Neuronal stem cell (in vitro differentiated cells): ENCODE data around the gene S100A4.

Experiments used
- DNase-seq: peaks from one replicate; pipeline ENCODE4 v3.0.0-alpha.2; 2013; ENCODE audit warnings: low spot score
- H2AFZ ChIP-seq: one replicate; pipeline ENCODE4 v1.6.1; 2013; ENCODE audit warnings: mild to moderate bottlenecking, low read length, inconsistent platforms
- H2AK5ac ChIP-seq: 2 replicates; pipeline ENCODE4 v1.6.1; 2013; ENCODE audit warnings: low read depth, mild to moderate bottlenecking, inconsistent platforms, low read length, moderate library complexity, mixed read lengths
- H2BK120ac ChIP-seq: 2 replicates; pipeline ENCODE4 v1.6.1; 2013; ENCODE audit warnings: low read depth, mild to moderate bottlenecking, inconsistent platforms, low read length, moderate library complexity, mixed read lengths
- H2BK12ac ChIP-seq: one replicate; pipeline ENCODE4 v1.6.1; 2013; ENCODE audit warnings: low read length, inconsistent platforms
- H2BK15ac ChIP-seq: 2 replicates; pipeline ENCODE4 v1.6.1; 2013; ENCODE audit warnings: mild to moderate bottlenecking, low read length, inconsistent platforms, mixed read lengths
- H2BK5ac ChIP-seq: one replicate; pipeline ENCODE4 v1.6.1; 2013; ENCODE audit warnings: inconsistent platforms, mild to moderate bottlenecking, low read length, moderate library complexity
- H3K14ac ChIP-seq: one replicate; pipeline ENCODE4 v1.6.1; 2013; ENCODE audit warnings: low read length, inconsistent platforms
- H3K18ac ChIP-seq: 2 replicates; pipeline ENCODE4 v1.6.1; 2013; ENCODE audit warnings: low read length, inconsistent platforms
- H3K23ac ChIP-seq: 2 replicates; pipeline ENCODE4 v1.6.1; 2013; ENCODE audit warnings: low read depth, mild to moderate bottlenecking, mixed read lengths, low read length, inconsistent platforms; ENCODE audit not compliant: poor library complexity
- H3K27ac ChIP-seq: replicated peaks from 3 replicates; pipeline ENCODE4 v1.5.1; 2013; ENCODE audit warnings: low read length, inconsistent platforms
- H3K27me3 ChIP-seq, 3 experiments: 2 replicates each; pipeline ENCODE4 v1.6.1; 2013; ENCODE audit warnings: low read length in 3 of 3, mild to moderate bottlenecking in 2 of 3, inconsistent platforms in 1 of 3, low read depth in 1 of 3, mixed read lengths in 1 of 3, moderate library complexity in 1 of 3; ENCODE audit not compliant: control insufficient read depth in 3 of 3, insufficient read depth in 3 of 3
- H3K36me3 ChIP-seq, 2 donors: replicated peaks in 1 of 2; 2 replicates each; pipeline ENCODE4 v1.6.1; 2013; ENCODE audit warnings: low read length in 2 of 2; ENCODE audit not compliant: control insufficient read depth in 2 of 2, insufficient read depth in 2 of 2
- H3K4ac ChIP-seq: 2 replicates; pipeline ENCODE4 v1.6.1; 2013; ENCODE audit warnings: inconsistent platforms, mild to moderate bottlenecking, low read length, moderate library complexity
- H3K4me1 ChIP-seq, 2 donors: 1 replicate in 1 of 2; 2 replicates in 1 of 2; pipeline ENCODE4 v1.6.1; 2013; ENCODE audit warnings: low read length in 2 of 2, low read depth in 1 of 2; ENCODE audit not compliant: control insufficient read depth in 2 of 2, insufficient read depth in 1 of 2
- H3K4me2 ChIP-seq: one replicate; pipeline ENCODE4 v1.6.1; 2013; ENCODE audit warnings: mild to moderate bottlenecking, low read length, inconsistent platforms; ENCODE audit not compliant: insufficient read depth, poor library complexity, severe bottlenecking
- H3K4me3 ChIP-seq, 2 donors: 2 replicates each; pipeline ENCODE4 v1.5.1; 2013; ENCODE audit warnings: low read length in 2 of 2, mild to moderate bottlenecking in 2 of 2, inconsistent platforms in 1 of 2, moderate library complexity in 1 of 2
- H3K79me1 ChIP-seq: one replicate; pipeline ENCODE4 v1.6.1; 2013; ENCODE audit warnings: low read depth, mild to moderate bottlenecking, inconsistent platforms, low read length, moderate library complexity
- H3K9ac ChIP-seq: one replicate; pipeline ENCODE4 v1.6.1; 2013; ENCODE audit warnings: mild to moderate bottlenecking, low read depth, low read length, inconsistent platforms; ENCODE audit not compliant: poor library complexity
- H3K9me3 ChIP-seq, 2 donors: replicated peaks in 1 of 2; 2 replicates each; pipeline versions ENCODE3 to v1.6.1; 2013; ENCODE audit warnings: low read length in 2 of 2, mild to moderate bottlenecking in 2 of 2, inconsistent platforms in 1 of 2, low read depth in 1 of 2, mixed read lengths in 1 of 2, moderate library complexity in 1 of 2; ENCODE audit not compliant: control insufficient read depth in 2 of 2, insufficient read depth in 1 of 2
- H4K8ac ChIP-seq: one replicate; pipeline ENCODE4 v1.6.1; 2013; ENCODE audit warnings: low read depth, mild to moderate bottlenecking, inconsistent platforms, low read length, moderate library complexity
- H4K91ac ChIP-seq: one replicate; pipeline ENCODE4 v1.6.1; 2013; ENCODE audit warnings: low read length, low read depth, mild to moderate bottlenecking, inconsistent platforms; ENCODE audit not compliant: poor library complexity
- WGBS, 2 donors: extraction: QIAGEN DNeasy Blood & Tissue Kit; methylation state at CpG; one replicate each; pipeline ENCODE4 v1.1.7; 2013; ENCODE audit warnings: missing lambda C conversion rate in 2 of 2, mixed read lengths in 1 of 2; ENCODE audit not compliant: insufficient read length in 2 of 2, insufficient replicate concordance in 1 of 2; ENCODE audit errors: extremely low coverage in 2 of 2; 5-methylcytosine and 5-hydroxymethylcytosine counted together

S100A4 gene

GRCh38 chr1:153566414-153567371 lies 21.1 kb upstream of the S100A4 start:
- Histone ChIP-seq H2BK120ac (peak overlapping the region; percentile 21), H4K8ac (no peak overlapping the region), H3K9me3 (no peaks in the 10 kb centered on the region), H3K79me1 (no peaks in the 10 kb centered on the region), H2AK5ac (peak overlapping the region; percentile 9), H2BK15ac (peak overlapping the region; percentile 34), H3K4me1 (peaks cover 22 to 26% of the 10 kb centered on the region in 2 donors), H3K9ac (no peak overlapping the region), H3K23ac (no peak overlapping the region), H3K4me2 (no peak overlapping the region), H2AFZ (peak overlapping the region; percentile 96), H3K27ac (peak overlapping the region; percentile 4), H3K14ac (no peak overlapping the region), H4K91ac (no peak overlapping the region), H3K36me3 (no peaks in the 10 kb centered on the region), H3K27me3 (no peaks in the 10 kb centered on the region), H3K18ac (peak overlapping the region; percentile 86), H3K4me3 (no peak overlapping the region), H3K4ac (no peak overlapping the region), H2BK12ac (peak overlapping the region; percentile 5), H2BK5ac (no peak overlapping the region)
- no CpG with 5 or more reads among the region's 16 CpGs for WGBS, 2 donors
- peak; percentile 54 for DNase-seq

- no peaks in the 10 kb centered on the region for H3K9me3 ChIP-seq
- no peaks in the 10 kb centered on the region for H3K79me1 ChIP-seq
- H3K23ac ChIP-seq: no peak within 1 kb of the TSS
- peaks cover 22 to 26% of the 10 kb centered on the region in 2 donors for H3K4me1 ChIP-seq
- no peak for DNase-seq
- no peak within 1 kb of the TSS for H4K91ac ChIP-seq
- no peak within 1 kb of the TSS for H3K14ac ChIP-seq
- peak within 1 kb of the TSS; percentile 96 for H2AFZ ChIP-seq
- no peak within 1 kb of the TSS for H2BK5ac ChIP-seq
- no peak within 1 kb of the TSS for H3K4ac ChIP-seq
- H2BK120ac ChIP-seq: peak within 1 kb of the TSS; percentile 21
- peak within 1 kb of the TSS; percentile 94 for H3K18ac ChIP-seq
- H2BK15ac ChIP-seq: peak within 1 kb of the TSS; percentile 86
- WGBS, 2 donors: no CpG with 5 or more reads among the region's 8 CpGs
- H2AK5ac ChIP-seq: peak within 1 kb of the TSS; percentile 9
- H3K27me3 ChIP-seq: peaks cover 0 to 3% (median 0%) of the 10 kb centered on the region in 3 experiments
- H2BK12ac ChIP-seq: peak within 1 kb of the TSS; percentile 25
- no peak within 1 kb of the TSS for H3K4me2 ChIP-seq
- no peak within 1 kb of the TSS for H4K8ac ChIP-seq
- no peaks in the 10 kb centered on the region for H3K36me3 ChIP-seq
- no peak within 1 kb of the TSS for H3K4me3 ChIP-seq
- no peak within 1 kb of the TSS for H3K9ac ChIP-seq
- peak within 1 kb of the TSS; percentile 4 for H3K27ac ChIP-seq
Observed at GRCh38 chr1:153565529-153566374, 20.1 kb upstream of the S100A4 start, which contains the start of gene S100A2. Gene S100A2 (minus strand): TSS chr1:153565844. CDS start chr1:153563877, 1,967 bp downstream.

- peak overlapping the region; percentile 2 for H2AFZ ChIP-seq
- no CpG with 5 or more reads among the region's 7 CpGs for WGBS, 2 donors
Observed at GRCh38 chr1:153563991-153564390, 18.4 kb upstream of the S100A4 start.

More at GRCh38 chr1:153563991-153564390, 18.4 kb upstream of the S100A4 start:
- peaks cover 22 to 26% of the 10 kb centered on the region in 2 donors for H3K4me1 ChIP-seq
- H3K79me1 ChIP-seq: no peaks in the 10 kb centered on the region
- H3K9ac ChIP-seq: no peak overlapping the region
- H3K18ac ChIP-seq: peak overlapping the region; percentile 50
- no peak overlapping the region for H3K4me2 ChIP-seq
- no peaks in the 10 kb centered on the region for H3K9me3 ChIP-seq
- H2AK5ac ChIP-seq: peak overlapping the region; percentile 48
- no peak overlapping the region for H2BK5ac ChIP-seq
- no peak overlapping the region for H3K4ac ChIP-seq
- no peak overlapping the region for H3K23ac ChIP-seq
- no peak overlapping the region for H3K4me3 ChIP-seq
- H4K91ac ChIP-seq: no peak overlapping the region
- no peak overlapping the region for H2BK120ac ChIP-seq
- no peak overlapping the region for H4K8ac ChIP-seq
- no peak for DNase-seq
- H3K27me3 ChIP-seq: peaks cover 0 to 3% (median 0%) of the 10 kb centered on the region in 3 experiments
- peak overlapping the region; percentile 1 for H2BK12ac ChIP-seq
- no peak overlapping the region for H3K14ac ChIP-seq
- H2BK15ac ChIP-seq: peak overlapping the region; percentile 41
- no peaks in the 10 kb centered on the region for H3K36me3 ChIP-seq
- no peak overlapping the region for H3K27ac ChIP-seq
